ENCODE results near the gene IFNGR1.

- TF ChIP-seq, protein P1, sequence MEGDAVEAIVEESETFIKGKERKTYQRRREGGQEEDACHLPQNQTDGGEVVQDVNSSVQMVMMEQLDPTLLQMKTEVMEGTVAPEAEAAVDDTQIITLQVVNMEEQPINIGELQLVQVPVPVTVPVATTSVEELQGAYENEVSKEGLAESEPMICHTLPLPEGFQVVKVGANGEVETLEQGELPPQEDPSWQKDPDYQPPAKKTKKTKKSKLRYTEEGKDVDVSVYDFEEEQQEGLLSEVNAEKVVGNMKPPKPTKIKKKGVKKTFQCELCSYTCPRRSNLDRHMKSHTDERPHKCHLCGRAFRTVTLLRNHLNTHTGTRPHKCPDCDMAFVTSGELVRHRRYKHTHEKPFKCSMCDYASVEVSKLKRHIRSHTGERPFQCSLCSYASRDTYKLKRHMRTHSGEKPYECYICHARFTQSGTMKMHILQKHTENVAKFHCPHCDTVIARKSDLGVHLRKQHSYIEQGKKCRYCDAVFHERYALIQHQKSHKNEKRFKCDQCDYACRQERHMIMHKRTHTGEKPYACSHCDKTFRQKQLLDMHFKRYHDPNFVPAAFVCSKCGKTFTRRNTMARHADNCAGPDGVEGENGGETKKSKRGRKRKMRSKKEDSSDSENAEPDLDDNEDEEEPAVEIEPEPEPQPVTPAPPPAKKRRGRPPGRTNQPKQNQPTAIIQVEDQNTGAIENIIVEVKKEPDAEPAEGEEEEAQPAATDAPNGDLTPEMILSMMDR (IDR thresholded peaks at IDR 0.05; ENCODE audit: borderline replicate concordance, extremely low read depth, low read length, poor library complexity, severe bottlenecking) = no peak
- TF ChIP-seq EZH2 (IDR thresholded peaks at IDR 0.05; ENCODE audit: borderline replicate concordance, low read depth, low read length, severe bottlenecking) = no peak
Observed at GRCh38 chr6:137222381-137222780, 3.2 kb upstream of the IFNGR1 start.

Measured in DND-41 (cell line).